GM21717 (cell line): ENCODE measurements around the gene TBC1D8.
"Not testable (repeated sequence)": the region's sequence is repeated elsewhere in the genome, so short reads cannot be mapped to it uniquely, and the experiment has no call there.

Experiments
- ATAC-seq: cut with Tn5 transposase; IDR thresholded peaks from one replicate; pipeline ENCODE4 v1.9.1; 2021; ENCODE audit warnings: mild to moderate bottlenecking, moderate library complexity; ENCODE audit not compliant: unreplicated experiment

The TBC1D8 gene

GRCh38 chr2:101151146-101151858 lies at the start of gene TBC1D8:
TBC1D8 (minus strand) TSS chr2:101151382; CDS start chr2:101151253, 129 bp downstream.
- peak; percentile 66 for ATAC-seq

DNA sequence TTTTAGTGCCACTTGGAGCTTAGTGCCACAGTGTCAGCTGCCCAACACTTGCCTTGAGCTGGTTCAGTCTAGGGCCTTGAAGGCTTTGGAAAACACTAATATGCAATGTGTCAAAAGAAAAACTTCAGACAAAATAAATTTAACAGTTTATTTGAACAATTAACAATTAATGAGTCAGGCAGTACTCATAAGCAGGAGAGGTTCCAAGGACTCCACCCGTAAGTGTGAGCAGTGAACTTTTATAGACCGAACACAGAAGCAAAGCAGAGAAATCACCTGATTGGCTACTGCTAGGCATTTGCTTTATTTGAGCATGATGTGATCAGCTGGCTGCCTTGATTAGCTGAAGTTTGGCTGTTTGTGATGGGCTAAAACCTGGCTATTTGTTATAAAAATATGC lies 49.5 kb upstream of the TBC1D8 start:
- no peak for ATAC-seq

DNA sequence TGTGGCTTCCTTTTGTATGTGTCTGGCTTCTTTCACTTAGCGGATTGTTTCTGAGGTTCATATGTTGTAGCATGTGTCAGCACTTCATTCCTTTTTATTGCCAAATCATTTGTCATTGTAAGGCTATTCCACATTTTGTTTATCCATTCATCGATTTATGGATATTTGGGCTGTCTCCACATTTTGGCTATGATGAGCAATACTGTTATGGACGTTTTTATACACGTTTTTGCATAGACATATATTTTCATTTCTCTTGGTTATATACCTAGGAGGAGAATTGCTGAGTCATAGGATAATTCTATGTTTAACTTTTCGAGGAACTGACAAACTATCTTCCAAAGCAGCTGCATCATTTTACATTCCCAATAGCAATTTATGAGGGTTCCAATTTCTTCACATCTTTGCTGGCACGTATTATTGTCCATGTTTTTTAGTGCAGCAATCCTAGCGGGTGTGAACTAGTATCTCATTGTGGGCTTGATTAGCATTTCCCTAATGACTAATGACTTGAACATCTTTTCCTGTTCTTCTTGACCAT lies 48.1 kb upstream of the TBC1D8 start:
- no peak for ATAC-seq

DNA sequence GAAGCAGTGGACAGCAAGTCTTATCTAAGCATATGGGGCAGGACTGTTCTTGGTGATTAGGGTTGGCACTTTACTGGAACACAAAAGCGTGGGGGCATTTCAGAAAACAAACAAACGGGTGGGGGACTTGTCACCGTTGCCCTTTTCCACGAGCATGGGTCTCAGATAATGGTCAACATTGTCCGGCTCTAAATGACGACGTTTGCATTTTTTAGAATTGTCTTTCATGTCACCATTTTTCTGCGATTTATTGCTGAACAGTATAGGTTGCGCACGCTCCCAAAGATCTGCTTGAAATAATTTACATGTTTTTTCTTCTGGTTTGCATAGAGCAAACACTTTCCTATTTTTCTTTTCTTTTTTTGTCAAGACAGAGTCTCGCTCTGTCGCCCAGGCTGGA lies 46.6 kb upstream of the TBC1D8 start:
- no peak for ATAC-seq

DNA sequence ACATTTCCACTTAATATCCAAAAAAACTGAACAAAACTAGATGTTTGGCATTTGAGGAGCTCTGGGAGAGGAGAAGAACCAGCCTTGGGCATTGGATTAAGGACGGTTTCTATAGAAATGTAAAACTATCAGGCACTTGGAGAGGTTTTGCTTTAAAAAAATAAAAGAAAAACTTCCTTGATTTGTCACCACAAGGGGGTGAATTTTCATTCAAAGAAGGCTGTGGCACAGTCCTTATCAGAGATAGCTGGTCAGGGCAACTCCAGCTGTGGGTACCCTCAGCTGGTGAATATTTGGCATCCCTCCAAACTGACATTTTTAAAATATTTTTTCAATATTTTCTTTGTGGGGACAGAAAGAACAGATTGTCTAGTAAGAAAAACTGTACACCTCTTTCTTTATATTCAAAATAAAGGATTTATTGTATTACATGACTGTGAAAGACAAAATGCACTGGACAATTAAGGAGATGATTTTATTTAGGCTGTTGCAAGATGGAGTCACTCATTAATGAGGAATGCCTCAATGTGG lies 46.1 kb upstream of the TBC1D8 start:
- ATAC-seq: no peak

DNA sequence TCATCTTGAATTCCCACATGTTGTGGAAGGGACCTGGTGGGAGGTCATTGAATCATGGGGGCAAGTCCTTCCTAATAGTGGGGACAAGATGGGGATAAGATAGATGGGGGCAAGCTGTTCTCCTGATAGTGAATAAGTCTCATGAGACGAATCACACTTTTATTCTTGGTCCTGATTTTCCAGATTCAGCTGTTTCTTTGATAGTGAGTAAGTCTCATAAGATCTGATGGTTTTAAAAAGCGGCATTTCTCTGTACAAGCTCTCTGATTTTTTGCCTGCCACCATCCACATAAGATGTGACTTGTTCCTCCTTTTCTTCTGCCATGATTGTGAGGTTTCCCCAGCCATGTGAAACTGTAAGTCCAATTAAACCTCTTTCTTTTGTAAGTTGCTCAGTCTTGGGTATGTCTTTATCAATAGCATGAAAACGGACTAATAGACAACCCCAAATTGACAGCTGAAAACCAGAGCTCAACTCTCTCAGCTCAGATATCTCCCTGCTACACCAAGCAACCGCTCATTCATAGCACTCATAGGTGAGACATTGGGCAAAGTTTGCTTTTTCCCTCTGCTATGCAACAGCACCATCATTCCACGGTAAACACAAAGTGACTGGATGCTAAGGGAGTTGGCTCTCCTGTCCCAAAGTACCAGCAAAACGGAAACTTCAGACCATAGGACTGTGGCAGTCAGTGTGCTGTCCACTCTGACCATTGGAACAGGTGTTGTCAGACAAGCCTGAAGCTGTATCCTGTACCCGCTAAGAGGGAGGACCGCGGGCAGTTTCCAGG lies 44.9 kb upstream of the TBC1D8 start:
- ATAC-seq: no peak

DNA sequence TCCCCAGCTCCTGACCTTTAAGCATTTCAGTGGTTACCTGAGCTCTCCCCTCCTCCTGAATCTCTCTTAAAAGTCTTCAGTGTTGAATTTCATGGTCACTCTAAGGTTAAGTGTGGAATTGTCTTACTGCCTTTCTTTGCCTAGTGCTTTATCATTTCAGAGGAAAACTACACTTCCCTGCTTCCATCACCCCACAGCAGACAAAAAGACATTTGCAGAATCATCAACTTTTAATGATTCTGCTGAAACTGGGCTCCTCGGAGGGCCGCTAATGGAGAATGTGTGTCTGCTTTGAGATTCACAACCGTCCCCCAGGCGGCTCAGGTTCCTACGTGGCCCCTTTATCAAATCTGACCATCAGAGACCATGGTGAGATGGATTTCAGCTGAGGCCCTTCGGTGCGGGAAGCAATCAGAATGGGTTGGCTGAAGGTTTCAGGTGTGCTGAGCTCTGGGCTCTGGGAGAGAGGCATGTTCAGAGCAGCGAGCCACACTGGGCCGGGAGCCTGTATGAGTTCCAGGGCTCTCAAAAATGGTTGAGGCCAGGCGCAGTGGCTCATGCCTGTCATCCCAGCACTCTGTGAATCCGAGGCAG lies 41.9 kb upstream of the TBC1D8 start:
- ATAC-seq: no peak

DNA sequence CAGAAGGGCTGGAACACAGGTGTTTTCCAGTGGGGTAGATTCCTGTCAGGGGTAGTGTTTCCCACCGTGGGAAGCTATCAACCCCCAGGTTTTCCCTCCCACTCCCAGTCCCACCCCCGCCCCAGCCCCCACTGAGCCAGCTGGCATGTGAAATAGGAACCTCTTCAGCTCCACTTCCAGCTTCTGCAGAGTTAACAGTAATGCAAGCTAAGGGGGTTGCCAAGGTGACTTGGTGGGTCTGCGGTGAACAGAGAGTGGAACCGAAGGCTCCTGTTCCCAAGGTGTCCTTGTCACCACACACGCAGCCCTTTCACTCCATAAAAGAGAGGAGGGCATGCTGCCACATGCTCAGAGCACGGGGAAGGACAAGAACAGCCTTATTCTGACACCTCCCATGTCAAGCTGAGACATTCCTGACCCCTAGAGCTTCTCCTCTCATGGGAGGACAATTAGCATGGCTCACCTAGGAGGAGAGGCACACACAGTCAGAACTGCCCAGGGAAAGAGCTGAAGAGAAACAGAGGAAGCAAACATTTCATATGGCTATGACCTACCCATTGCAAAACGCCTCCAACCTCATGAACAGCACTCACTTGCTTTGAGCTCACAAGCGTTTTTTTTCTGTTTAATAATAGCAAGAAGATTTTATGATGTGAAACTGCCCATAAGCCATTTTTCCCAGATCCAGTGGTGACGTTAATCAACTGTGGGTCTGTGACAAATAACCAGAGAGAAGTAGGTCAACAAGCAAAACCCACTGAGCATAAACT lies 39.8 kb upstream of the TBC1D8 start:
- ATAC-seq: no peak

- ATAC-seq: no peak
Observed at GRCh38 chr2:101188683-101189405, 37.7 kb upstream of the TBC1D8 start.

DNA sequence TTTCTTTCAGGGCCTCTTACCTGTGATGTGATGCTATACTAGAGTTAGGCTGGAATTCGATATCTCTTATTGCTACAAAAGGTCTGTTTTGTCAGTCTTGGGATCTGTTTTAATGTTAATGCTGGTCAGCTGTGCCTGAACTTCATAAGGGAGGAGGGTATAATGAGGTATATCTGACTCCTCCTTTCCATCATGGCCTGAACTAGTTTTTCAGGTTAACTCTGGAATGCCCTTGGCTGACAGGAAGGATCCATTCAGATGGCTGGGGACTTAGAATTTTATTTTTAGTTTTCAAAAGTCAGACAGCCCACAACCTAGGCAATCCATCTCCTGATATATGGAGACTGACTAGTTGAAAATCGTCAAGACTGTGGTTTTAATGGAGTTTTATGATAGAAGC lies 35.9 kb upstream of the TBC1D8 start:
- no peak for ATAC-seq

DNA sequence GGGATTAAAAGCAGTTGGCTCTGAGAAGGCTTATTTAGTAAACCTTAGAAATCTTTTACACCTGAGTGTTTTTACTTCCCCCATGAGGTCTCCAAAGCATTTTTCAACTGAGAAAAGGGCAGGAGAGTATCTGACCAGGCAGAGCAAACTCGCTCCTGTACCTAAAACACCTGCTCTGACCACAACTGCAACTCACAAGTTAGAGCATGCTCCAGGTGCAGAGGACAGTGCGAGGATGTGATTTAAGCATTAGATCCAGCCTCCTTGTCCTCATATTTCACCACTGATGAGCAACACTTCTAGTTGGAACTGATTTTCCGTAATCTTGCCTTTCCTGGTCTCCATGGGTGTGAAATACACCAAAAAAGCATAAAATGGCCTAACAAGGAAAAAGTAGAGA lies 34.5 kb upstream of the TBC1D8 start:
- no peak for ATAC-seq

DNA sequence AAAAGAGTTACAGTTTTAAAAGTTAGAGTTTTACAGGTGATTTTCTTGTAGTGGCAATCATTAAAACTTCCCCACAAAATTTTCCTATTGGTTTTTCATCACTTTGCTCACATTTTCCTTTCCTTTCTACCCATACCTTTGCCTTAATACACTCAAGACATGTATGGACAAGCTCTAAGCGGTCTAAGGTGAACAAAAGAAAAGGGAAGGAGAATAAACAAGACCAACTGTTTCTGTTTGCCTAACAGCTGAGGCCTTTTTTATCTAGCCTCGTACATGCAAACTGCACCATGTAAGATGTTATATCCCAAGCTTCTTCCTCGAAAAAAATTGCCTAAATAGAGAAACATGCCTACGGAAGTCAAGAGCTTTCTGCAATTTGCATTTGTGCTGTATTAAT lies 33.9 kb upstream of the TBC1D8 start:
- ATAC-seq: no peak

DNA sequence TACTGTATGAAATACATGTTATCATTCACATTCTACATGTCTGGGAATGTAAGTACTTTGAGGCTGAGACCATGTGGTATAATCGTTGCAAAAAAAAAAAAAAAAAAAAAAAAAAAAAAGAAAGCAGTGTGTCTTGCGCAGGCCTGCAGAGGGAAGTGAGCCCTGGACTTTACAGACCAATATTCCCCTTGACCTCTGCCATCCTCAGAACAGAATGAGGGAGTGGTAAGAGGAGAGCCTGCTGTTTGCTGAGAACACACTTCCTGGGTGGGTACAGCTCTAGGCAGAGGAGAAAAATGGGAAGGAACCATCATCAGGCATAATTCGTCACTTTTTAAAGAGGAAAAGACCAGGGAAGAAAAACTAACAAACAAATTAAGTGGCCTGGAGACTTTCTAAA lies 28.8 kb upstream of the TBC1D8 start:
- no peak for ATAC-seq

DNA sequence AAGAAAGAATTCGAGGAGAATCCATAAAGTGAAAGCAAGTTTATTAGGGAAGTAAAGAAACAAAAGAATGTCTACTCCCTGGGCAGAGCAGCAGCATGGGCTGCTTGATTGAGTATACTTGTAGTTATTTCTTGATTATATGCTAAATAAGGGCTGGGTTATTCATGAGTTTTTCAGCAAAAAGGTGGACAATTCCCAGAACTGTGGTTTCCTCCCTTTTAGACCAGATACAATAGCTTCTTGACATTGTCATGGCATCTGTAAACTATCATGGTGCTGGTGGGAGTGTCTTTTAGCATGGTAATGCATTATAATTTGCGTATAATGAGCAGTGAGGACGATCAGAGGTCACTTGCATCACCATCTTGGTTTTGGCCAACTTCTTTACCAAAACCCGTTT lies 25.6 kb upstream of the TBC1D8 start:
- ATAC-seq: no peak

GRCh38 chr2:101175991-101176390 lies 24.8 kb upstream of the TBC1D8 start:
- ATAC-seq: no peak

DNA sequence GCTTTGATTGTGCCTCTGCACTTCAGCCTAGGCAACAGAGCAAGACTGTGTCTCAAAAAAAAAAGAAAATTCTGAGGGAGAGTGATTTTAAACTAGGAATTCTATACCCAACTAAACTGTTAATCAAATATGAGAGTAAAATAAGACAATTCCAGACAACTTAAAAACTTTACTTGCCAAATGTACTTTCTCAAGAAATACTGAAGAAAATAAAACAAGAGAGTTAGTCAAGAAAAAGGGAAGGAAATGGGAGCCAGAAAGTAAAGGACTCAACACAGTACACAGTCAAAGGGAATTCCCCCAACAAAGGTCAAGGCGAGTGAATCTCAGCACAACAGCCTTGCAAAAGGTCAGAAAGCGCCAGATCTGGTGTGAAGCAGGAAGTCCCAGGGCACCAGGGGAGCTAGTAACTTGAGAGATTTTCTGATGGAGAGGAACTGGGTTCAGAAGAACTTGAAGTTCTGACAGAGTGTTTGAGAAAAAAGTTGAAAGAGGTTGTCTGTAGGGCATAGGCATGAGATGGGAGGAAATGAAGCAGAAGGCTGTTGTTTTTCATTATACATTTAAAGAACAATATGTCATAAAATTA lies 22.6 kb upstream of the TBC1D8 start:
- no peak for ATAC-seq

- ATAC-seq: not testable (repeated sequence)
Observed at GRCh38 chr2:101169822-101170221, 18.6 kb upstream of the TBC1D8 start.

DNA sequence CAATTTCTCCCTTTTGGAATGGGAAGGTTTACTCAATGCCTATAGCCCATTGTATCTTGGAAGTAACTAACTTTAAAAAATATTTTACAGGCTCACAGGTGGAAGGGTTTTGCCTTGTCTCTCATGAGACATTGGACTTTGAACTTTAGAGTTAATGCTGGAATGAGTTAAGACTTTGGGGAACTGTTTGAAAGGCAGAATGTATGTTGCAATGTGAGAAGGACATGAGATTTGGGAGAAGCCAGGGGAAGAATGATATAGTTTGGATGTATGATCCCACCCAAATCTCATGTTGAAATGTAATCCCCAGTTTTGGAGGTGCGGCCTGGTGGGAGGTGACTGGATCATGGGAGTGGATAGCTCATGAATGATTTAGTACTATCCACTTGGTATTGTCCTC lies 17.5 kb upstream of the TBC1D8 start:
- ATAC-seq: no peak

GRCh38 chr2:101167532-101167931 lies 16.4 kb upstream of the TBC1D8 start:
- not testable (repeated sequence) for ATAC-seq

DNA sequence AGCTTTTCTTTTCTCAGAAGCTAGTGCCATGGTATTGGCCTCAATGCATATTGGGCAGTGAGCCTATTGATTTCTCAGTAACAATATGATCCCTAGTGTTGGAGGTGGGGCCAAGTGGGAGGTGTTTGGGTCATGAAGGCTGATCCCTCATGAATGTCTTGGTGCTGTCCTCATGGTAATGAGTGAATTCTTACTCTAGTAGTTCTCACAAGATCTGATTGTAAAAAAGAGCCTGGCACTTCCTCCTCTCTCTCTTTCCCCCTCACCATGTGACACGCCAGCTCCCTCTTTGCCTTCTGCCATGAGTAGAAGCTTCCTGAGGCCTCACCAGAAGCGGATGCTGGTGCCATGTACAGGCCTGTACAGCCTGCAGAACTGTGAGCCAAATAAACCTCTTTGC lies 12.8 kb upstream of the TBC1D8 start:
- ATAC-seq: no peak
